Activated T-helper 1 cell treated with Interleukin-2 at 50 U/mL for 16 hours (primary cell): ENCODE data around the gene IFNE.

Source experiments
- DNase-seq: peaks from one replicate; pipeline ENCODE4 v3.0.0-alpha.2; 2020; ENCODE audit warnings: low read depth

IFNE gene, protein sequence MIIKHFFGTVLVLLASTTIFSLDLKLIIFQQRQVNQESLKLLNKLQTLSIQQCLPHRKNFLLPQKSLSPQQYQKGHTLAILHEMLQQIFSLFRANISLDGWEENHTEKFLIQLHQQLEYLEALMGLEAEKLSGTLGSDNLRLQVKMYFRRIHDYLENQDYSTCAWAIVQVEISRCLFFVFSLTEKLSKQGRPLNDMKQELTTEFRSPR

DNA sequence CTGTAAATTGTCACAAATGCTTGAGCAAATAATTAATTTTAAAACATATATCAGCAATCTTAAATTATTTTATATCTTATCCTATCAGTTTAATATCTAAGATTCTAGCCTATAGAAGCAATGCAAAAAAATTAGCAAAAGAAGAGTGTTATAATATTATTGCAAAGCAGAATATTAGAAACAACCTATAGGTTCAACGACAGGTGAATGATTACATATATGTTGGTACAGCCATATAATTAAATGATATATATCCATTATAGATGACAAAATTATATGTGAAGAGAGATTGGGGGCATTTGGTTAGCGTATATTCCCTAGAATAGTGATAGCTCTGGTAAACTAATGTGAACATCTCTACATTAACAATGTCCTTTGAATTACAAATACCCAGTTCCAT lies at the start of gene IFNE:
TSS of gene IFNE (minus strand) at position 101 of the 400 bp plus-strand sequence. CDS start 619 bp downstream, outside the sequence.
- no peak for DNase-seq

DNA sequence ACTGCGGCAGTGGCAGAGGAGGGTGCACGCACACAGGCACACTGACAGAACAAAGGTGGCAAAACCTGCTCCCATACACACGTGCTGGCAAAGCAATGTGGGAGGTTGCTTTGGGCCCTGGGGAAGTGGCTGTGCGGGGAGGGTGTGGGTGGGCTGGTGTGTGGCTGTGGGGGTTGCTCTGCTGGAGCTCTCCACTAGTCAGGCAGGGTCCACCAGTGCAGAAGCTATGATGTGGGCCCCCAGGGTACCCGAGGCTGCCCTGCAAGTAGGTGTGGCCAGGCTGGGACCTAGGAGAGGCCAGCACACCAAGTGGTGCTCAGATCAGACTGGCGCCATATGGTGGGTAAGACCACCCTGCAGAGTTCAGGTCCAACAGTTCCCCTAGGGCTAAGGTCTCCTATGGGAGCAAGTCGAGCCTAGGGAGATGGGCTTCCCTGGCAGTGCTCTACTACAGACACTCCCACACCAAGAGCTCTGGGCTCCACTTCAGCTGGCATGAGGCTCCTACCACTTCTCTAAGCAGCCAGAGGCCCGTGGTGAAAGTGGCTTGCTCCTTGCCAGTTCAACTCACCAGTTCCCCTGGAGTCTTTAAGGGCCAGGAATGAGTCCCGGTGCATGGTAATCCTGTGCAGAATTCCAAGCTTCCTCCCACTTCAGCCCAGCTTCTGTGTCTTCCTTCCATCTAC lies 46.2 kb upstream of the IFNE start:
- no peak for DNase-seq

DNA sequence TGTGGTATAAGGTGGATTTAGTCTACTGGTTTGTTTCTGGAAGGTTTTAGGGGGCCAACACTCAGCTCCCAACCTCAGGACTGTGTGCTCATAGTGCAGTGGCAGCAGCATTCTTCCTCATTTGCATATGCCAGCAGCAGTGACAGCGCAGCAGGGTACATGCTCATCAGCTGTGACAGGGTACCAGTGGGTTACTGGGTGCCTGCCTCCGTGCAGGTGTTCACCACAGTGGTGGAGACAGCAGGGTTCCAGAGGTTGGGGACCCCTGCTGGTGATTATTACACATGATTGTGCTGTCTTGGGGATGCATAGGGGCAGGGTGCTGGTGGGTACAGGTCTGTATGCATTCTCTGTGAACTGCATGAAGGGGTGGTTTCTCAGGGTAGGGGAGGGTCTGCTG lies 45.5 kb upstream of the IFNE start:
- no peak for DNase-seq

DNA sequence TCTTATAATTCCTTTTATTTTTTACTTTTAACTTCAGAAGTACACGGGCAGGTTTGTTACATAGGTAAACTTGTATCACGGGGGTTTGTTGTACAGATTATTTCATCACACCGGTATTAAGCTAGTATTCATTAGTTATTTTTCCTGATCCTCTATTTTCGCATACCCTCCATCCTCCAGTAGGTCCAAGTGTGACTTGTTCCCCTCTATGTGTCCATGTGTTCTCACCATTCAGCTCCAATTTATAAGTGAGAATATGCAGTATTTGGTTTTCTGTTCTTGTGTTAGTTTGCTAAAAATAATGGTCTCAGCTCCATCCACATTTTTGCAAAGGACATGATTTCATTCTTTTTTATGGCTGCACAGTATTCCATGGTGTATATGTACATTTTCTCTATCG lies 43.1 kb upstream of the IFNE start:
- no peak for DNase-seq

DNA sequence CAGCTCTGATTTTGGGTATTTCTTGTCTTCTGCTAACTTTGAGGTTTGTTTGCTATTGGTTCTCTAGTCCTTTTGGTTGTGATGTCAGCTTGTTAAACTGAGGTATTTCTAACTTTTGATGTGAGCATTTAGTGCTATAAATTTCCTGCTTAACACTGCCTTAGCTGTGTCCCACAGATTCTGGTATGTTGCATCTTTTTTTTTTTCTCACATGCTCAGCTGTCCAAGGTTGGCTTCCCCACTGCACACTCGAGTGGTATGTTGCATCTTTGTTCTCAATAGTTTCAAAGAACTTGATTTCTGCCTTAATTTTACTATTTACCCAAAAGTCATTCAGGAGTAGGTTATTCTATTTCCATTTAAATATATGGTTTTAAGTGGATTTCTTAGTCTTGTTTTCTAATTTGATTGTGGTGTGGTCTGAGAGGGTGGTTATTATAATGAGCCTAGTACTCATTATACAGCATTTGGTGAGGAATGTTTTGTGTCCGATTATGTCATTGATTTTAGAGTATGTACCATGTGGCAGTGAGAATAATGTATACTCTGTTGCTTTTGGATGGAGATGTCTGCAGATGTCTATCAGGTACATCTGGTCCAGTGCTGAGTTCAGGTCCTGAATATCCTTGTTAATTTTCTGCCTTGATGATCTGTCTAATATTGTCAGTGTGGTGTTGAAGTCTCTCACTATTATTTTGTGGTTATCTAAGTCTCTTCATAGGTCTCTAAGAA lies 42.2 kb upstream of the IFNE start:
- DNase-seq, result no peak

DNA sequence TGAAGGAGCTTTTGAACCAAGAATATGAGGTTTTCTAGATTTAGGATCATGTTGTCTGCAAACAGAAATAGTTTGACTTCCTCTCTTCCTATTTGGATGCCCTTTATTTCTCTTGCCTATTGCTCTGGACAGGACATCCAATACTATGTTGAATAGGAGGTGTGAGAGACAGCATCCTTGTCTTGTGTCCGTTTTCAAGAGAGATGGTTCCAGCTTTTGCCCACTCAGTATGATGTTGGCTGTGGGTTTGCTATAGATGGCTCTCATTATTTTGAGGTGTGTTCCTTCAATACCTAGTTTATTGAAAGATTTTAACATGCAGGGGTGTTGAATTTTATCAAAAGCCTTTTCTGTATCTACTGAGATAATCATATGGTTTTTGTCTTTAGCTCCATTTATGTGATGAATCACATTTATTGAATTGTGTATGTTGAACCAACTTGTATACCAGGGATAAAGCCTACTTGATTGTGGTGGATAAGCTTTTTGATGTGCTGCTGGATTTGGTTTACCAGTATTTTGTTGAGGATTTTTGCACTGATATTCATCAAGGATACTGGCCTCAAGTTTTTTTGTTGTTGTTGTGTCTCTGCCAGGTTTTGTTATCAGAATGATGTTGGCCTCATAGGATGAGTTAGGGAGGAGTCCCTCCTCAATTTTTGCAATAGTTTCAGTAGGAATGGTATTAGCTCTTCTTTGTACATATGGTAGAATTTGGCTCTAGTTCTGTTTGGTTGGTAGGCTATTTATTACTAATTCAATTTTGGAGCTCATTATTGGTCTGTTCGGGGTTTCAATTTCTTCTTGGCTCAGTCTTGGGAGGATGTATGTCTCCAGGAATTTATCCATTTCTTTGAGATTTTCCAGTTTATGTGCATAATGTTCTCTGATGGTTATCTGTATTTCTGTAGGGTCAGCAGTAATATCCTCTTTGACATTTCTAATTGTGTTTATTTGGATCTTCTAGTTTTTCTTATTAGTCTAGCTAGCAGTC lies 41.2 kb upstream of the IFNE start:
- no peak for DNase-seq

DNA sequence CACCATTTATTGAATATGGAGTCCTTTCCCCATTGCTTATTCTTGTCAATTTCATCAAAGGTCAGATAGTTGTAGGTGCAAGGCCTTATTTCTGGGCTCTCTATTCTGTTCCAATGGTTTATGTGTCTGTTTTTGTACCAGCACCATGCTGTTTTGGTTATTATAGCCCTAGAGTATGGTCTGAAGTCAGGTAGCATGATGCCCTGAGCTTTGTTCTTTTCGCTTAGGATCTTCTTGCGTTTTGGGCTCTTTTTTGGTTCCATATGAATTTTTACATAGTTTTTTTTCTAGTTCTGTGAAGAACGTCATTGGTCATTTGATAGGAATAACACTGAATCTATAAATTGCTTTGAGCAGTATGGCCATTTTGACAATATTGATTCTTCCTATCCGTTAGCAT lies 40.2 kb upstream of the IFNE start:
- DNase-seq, result no peak

DNA sequence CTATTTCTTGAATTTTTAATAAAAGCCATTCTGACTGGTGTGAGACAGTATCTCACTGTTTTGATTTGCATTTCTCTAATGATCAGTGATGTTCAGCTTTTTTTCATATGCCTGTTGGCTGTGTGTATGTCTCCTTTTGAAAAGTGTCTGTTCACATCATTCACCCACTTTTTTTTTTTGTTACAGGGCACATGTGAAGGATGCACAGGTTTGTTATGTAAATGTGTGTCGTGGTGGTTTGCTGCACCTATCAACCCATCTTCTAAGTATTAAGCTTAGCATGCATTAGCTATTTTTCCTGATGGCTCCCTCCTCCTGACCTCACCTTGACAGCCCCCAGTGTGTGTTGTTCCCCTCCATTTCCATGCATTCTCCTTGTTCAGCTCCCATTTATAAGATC lies 39.3 kb upstream of the IFNE start:
- no peak for DNase-seq

DNA sequence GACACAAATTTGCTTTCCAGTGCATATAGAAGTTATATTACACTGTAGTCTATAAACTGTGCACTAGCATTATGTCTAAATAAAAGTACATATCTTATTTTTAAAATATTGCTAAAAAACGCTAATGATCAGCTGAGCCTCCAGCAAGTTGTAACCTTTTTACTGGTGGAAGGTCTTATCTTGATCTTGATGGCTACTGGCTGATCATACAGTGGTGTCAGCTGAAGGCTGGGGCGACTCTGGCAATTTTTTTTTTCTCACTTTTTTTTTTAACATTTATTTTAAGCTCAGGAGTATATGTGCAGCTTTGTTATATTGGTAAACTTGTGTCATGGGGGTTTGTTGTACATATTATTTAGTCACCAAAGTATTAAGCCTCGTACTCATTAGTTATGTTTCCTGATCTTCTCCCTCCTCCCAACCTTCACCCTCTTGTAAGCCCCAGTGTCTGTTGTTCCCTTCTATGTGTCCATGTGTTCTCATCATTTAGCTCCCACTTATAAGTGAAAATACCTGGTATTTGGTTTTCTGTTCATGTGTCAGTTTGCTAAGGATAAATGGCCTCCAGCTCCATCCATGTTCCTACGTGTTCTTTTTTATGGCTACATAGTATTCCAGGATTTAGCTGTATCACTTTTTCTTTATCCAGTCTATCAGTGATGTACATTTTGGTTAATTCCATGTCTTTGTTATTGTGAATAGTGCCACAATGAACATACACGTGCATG lies 38.6 kb upstream of the IFNE start:
- DNase-seq, result no peak

DNA sequence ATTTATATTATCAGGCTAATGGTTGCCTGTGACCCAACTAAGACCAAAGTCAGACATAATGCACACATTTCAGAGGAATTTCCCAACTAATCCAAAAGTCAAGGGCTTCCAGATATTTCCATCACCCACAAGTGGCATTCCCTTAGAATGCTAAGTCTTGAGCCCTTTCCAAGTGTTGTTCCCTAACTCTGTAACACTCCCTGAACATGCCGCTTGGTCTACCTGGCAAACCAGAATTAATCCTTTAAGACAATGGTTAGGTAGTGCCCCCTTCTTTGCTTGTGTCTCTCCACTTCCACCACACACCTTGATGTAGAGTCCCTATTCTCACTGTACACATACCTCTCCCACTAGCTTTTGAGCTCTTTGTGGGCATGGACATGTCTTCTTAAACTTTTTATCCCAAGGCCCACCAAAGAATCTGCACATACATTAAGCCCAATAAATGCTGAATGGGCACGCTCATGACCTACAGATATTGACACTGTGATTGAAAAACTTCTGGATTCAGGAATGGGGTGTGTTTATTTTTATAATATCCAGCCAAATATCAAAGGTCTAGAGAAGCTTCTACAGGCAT lies 37.8 kb upstream of the IFNE start:
- no peak for DNase-seq

DNA sequence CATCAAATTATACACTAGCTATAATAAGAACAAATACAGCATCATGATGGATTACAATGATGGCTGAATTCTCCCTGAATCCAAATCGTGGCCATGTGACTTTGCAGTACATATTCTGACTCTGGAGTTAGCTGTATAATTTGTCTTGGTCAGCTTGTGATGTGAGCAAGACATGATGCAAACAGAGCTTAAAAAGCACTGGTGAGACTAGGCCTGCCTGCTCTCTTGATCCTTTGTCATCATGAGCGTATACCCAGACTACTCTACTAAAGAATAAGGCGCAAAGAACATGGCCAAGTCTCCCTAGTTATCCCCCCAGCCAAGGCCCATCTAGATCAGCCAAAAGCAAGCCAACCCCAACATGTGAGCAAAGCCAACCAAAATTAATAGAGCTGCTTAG lies 34.7 kb upstream of the IFNE start:
- DNase-seq, result no peak

DNA sequence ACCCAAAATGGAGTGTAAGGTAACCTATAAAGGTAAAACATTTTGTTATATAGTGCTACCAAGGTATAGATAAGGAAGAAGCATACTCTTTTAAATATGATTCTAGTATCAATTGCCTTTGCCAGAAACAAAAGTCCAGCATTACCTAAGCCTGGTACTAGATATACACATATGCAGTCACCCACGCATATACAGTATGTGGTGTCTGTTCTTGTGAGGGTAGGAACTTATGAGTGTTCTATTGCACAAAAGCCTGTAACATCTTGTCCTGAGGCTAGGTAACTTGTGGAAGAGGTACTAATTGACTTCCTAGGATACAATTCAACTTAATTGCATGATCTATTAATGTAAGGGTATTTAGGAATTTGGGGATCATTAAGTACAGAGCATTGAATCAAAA lies 31.3 kb upstream of the IFNE start:
- no peak for DNase-seq

DNA sequence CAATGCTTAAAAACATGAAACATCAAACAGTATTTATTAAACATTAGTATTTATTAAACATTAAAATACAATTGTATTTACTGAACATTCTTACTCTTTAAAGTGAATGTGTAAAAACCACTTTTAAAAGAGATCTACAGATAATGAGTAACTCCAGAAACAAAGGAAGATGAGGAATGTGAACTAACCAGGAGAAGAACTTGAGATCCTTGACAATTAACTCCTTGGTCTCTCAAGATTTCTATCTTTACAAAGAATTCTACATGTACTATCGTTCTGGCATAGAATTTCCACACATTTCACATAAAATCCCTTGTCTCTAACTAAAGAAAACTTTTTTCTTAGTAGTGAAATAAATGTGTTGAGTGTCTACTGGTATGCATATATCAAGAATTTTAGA lies 28.7 kb upstream of the IFNE start:
- DNase-seq, result no peak

DNA sequence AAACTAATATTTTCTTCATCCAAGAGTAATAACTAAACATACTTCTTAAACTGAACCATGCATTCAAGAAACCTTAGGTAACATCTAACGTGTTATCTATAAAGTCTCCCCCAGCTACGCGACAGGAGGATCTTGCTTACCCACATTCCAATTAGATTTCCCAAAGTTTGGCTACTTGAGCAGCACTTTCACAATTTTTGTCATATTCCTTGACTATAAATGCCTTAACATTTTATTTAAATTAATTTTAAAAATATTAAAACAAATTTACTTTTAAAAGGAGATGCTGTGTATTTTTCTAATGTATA lies 25.3 kb upstream of the IFNE start:
- DNase-seq, result no peak

DNA sequence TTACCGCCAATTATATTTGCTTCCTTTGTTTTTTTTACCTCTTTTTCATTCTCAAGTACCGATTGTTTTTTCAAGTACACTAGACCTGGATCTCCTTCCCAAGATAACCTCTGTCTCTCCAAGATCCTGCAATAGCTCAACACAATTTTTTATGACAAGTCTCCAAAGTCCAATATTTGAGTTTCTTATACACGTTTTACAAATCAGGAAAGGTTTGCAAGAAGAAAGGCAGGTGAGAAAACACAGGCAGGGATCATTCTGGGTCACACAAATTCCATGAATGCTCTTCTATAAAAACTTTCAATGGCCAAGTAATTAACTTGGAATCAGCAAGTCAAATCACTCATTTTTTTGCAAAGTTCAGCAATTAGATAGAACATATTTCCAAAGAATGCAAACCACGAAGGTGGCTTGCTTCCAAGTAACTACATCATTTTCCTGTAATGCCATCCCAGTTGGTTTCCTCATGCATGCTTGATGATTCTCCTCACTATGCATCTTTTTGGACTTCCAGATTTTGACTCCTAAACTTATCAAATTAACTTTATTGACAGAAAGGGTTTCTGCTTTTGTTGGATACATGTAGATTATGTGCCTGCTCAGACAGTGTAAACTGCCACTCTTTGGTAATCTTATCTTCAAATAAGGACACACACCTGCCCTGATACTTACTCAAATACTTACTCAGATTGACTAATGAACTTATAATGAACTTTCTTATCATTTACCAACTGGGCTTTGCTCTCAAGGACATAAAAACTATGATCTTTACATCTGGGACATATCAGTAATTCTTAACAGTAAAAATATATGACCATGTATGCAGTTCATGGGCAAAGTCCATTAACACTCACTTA lies 24.7 kb upstream of the IFNE start:
- DNase-seq, result no peak

DNA sequence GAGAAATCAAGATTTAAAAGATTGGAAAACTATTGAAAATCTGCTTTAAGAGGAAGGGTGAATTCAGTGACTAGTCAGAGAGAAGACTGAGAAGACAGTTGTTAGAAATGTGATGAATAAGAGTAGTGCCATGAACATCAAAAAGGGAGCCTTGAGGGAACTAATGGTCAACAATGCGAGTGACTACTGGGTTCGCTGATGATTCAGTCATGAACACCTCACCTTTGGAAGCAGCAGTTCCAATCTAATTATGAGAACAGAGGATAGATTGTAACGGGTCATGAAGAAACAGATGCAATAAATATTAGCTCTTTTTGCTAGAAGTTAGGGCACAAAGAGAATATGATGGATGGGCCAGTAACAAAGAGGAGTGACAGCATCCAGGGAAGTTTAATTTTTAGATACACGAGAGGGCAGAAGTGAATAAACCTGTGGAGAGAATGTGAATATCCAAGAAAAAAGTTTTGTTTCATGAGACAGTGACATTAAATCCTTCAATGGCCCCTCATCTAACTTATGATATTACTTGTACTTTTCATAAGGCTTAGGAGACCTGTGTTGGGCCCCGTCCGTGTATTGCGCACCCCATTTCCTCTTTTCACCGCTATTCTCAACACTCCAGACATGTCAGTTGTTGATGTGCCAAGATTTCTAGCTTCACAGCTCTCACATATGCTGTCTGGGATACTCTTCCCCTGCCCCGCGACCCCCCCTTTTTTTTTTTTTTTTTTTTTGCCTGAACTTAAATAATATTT lies 23.5 kb upstream of the IFNE start:
- DNase-seq, result no peak

DNA sequence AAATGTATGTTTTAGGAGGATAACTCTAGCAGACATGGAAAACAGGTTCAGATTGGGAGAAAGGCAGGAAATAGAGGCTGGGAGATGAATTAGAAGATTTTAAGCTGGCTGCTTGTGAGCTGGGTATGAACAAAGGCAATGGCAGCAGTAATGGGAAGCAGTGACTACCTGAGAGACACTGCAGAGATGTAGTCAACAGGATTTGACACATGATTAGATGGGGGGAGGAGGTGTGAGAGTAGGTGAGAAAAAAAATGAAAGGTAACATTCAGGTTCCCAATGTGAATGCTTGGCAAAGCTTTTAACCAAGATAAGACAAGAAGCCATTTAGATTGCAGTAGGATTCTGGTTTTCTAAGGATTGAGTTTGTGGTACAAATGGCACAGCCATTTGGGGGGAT lies 22.8 kb upstream of the IFNE start:
- DNase-seq, result no peak

DNA sequence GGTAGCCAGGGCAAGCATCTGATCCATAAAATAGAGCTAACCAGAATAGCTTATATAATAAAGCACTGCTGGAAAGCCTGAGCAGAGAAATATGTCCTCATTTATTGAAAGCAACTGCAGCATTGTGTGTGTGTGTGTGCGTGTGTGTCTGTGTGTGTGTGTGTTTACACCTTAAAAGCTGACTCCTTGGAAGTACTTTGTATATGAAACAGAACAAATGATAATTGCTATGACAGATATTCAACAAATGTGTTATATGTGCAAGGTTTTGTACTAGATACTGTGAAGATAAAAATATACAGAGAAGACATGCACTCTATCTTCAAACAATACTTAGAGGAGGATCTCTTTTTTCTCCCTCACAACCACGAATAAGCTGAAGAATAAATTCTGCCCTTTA lies 22.0 kb upstream of the IFNE start:
- no peak for DNase-seq

DNA sequence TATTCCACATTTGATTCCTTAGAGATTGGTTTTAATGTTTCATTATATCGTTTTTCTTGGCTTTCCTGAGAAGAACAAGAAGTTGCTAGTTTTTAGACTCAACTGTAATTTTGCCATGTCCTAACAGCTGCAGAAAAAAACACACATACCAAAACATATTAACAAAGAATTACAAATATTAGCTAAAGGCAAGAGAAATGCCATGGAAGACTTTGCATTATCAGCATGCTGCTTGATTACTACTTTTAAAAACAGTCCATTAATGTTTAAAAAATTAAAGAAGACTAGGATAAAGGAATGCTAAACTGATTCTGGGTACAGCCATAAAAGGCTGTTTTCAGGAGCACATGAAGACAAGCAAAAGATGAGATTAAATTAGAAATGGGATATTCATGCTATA lies 20.5 kb upstream of the IFNE start:
- no peak for DNase-seq

DNA sequence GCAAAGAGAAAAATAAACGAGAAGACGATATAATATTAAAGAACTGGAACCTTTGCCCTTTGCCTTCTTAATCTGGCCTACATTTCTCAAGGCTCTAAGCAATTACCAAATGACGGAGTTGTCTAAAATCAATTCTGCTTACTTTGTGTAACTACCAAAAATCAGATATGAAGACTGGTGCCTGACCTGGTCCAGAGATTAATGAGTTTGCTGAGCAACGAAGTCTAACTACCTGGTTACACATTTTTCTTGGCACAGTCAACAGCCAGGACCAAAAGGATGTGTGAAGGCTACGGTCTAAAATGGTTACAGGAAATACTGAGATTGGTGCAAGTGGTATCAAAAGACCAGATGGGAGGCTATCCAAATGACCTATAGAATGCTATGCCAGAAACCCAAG lies 17.8 kb upstream of the IFNE start:
- DNase-seq, result no peak
